Liver (tissue), 2 donors: Measurements from ENCODE around the gene IQCM.

ENCODE experiments used
- FOXA2 ChIP-seq: IDR thresholded peaks from 2 replicates; pipeline ENCODE4 v1.6.1; 2016; ENCODE audit warnings: antibody characterized with exemption
- TF ChIP-seq, protein P1 (sequence below): fragments of 150-350 bp; IDR thresholded peaks from 2 replicates; pipeline ENCODE4 v1.5.1; 2017; ENCODE audit warnings: improper control_type of control experiment, low read depth, low read length; ENCODE audit not compliant: missing input control
- TF ChIP-seq, protein P2 (sequence below): IDR thresholded peaks from 2 replicates; pipeline ENCODE4 v1.6.1; 2016; ENCODE audit warnings: antibody characterized with exemption
- TF ChIP-seq, protein P3 (sequence below): IDR thresholded peaks from 2 replicates; pipeline ENCODE4 v1.6.1; 2016; ENCODE audit warnings: antibody characterized with exemption, mild to moderate bottlenecking
- donor health status: healthy.

DNA sequence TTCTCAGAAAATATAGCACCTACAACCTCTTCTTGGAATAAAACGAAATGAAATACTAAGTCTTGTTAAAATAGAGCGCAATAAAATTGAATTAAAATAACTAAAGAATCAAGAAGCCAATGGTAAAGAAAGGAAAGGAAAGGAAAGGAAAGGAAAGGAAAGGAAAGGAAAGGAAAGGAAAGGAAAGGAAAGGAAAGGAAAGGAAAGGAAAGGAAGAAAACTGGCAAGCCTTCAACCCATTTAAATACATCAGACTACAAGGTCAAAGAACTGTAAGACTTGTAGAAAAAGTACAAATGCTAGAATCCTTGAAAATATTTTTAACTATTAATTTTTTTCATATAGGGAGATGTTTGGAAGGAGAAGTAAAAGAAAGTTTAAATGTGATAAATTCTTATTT is 372.1 kb downstream of the IQCM start:
- TF ChIP-seq, protein P1, sequence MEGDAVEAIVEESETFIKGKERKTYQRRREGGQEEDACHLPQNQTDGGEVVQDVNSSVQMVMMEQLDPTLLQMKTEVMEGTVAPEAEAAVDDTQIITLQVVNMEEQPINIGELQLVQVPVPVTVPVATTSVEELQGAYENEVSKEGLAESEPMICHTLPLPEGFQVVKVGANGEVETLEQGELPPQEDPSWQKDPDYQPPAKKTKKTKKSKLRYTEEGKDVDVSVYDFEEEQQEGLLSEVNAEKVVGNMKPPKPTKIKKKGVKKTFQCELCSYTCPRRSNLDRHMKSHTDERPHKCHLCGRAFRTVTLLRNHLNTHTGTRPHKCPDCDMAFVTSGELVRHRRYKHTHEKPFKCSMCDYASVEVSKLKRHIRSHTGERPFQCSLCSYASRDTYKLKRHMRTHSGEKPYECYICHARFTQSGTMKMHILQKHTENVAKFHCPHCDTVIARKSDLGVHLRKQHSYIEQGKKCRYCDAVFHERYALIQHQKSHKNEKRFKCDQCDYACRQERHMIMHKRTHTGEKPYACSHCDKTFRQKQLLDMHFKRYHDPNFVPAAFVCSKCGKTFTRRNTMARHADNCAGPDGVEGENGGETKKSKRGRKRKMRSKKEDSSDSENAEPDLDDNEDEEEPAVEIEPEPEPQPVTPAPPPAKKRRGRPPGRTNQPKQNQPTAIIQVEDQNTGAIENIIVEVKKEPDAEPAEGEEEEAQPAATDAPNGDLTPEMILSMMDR: no peak
- TF ChIP-seq, protein P2, sequence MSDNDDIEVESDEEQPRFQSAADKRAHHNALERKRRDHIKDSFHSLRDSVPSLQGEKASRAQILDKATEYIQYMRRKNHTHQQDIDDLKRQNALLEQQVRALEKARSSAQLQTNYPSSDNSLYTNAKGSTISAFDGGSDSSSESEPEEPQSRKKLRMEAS: no peak
- TF ChIP-seq FOXA2: no peak
- TF ChIP-seq, protein P3, sequence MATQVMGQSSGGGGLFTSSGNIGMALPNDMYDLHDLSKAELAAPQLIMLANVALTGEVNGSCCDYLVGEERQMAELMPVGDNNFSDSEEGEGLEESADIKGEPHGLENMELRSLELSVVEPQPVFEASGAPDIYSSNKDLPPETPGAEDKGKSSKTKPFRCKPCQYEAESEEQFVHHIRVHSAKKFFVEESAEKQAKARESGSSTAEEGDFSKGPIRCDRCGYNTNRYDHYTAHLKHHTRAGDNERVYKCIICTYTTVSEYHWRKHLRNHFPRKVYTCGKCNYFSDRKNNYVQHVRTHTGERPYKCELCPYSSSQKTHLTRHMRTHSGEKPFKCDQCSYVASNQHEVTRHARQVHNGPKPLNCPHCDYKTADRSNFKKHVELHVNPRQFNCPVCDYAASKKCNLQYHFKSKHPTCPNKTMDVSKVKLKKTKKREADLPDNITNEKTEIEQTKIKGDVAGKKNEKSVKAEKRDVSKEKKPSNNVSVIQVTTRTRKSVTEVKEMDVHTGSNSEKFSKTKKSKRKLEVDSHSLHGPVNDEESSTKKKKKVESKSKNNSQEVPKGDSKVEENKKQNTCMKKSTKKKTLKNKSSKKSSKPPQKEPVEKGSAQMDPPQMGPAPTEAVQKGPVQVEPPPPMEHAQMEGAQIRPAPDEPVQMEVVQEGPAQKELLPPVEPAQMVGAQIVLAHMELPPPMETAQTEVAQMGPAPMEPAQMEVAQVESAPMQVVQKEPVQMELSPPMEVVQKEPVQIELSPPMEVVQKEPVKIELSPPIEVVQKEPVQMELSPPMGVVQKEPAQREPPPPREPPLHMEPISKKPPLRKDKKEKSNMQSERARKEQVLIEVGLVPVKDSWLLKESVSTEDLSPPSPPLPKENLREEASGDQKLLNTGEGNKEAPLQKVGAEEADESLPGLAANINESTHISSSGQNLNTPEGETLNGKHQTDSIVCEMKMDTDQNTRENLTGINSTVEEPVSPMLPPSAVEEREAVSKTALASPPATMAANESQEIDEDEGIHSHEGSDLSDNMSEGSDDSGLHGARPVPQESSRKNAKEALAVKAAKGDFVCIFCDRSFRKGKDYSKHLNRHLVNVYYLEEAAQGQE: no peak
